Measurements from ENCODE around the gene ST6GALNAC1. TPM values are rescaled to one million over a fixed set of nuclear protein-coding genes. Genes with fewer than 3 reads are reported as not detected.

ST6GALNAC1 gene
- total and polyA plus RNA-seq, 2 of the 13 experiments (the other 11 are each of a cell fraction or from before 2014, with no cell fraction given), result not detected

DNA sequence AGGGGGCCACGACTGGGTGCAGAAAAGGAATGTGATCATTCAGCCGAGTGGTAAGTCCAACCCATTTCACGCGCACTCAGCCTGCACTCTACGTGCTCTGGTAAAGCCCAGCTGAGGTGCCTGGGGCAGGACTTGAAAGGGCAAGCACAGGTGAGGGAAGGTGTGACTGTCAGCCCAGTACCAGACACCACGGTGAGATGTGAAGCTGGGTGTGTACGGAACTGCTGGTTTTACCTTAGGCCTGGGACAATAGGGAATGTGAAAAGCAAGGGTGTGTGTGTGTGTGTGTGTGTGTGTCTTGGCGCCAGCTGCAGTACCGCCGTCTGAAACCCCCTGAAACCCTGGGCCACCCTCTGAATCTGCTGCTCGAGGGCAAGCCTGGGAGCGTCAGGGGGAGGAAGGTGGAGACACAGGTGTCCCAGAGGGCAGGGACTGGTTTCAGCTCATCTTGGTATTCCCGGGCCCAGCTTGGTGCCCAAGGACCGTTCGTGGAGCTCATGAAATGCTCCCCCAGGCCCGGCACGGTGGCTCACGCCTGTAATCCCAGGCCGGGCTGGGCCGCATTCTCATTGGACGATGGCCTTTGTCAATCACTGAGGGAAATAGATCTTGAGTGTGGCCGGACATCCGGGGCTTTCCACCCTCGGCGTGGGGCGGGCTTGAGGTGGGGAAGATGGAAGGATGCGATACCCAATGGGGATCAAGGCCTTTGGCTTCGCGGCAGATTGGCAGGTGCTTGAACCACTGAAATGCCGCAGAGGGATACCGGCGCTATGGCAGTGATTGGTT lies 27.8 kb upstream of the ST6GALNAC1 start (continued):
- TF ChIP-seq, protein P1, sequence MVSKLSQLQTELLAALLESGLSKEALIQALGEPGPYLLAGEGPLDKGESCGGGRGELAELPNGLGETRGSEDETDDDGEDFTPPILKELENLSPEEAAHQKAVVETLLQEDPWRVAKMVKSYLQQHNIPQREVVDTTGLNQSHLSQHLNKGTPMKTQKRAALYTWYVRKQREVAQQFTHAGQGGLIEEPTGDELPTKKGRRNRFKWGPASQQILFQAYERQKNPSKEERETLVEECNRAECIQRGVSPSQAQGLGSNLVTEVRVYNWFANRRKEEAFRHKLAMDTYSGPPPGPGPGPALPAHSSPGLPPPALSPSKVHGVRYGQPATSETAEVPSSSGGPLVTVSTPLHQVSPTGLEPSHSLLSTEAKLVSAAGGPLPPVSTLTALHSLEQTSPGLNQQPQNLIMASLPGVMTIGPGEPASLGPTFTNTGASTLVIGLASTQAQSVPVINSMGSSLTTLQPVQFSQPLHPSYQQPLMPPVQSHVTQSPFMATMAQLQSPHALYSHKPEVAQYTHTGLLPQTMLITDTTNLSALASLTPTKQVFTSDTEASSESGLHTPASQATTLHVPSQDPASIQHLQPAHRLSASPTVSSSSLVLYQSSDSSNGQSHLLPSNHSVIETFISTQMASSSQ (IDR thresholded peaks at IDR 0.05; ENCODE audit: low read depth), result no peak
- TF ChIP-seq, protein P1 (CRISPR knock-in tag; IDR thresholded peaks at IDR 0.05; ENCODE audit: borderline replicate concordance), result no peak
- TF ChIP-seq ZNF749 (CRISPR knock-in tag; IDR thresholded peaks at IDR 0.05; ENCODE audit: borderline replicate concordance), result peak; percentile 65; the same call in 1 of the 2 replicates
- TF ChIP-seq ZNF354B (CRISPR knock-in tag; IDR thresholded peaks at IDR 0.05), result peak; percentile 88; the same call in 1 of the 2 replicates
- TF ChIP-seq, protein P2, sequence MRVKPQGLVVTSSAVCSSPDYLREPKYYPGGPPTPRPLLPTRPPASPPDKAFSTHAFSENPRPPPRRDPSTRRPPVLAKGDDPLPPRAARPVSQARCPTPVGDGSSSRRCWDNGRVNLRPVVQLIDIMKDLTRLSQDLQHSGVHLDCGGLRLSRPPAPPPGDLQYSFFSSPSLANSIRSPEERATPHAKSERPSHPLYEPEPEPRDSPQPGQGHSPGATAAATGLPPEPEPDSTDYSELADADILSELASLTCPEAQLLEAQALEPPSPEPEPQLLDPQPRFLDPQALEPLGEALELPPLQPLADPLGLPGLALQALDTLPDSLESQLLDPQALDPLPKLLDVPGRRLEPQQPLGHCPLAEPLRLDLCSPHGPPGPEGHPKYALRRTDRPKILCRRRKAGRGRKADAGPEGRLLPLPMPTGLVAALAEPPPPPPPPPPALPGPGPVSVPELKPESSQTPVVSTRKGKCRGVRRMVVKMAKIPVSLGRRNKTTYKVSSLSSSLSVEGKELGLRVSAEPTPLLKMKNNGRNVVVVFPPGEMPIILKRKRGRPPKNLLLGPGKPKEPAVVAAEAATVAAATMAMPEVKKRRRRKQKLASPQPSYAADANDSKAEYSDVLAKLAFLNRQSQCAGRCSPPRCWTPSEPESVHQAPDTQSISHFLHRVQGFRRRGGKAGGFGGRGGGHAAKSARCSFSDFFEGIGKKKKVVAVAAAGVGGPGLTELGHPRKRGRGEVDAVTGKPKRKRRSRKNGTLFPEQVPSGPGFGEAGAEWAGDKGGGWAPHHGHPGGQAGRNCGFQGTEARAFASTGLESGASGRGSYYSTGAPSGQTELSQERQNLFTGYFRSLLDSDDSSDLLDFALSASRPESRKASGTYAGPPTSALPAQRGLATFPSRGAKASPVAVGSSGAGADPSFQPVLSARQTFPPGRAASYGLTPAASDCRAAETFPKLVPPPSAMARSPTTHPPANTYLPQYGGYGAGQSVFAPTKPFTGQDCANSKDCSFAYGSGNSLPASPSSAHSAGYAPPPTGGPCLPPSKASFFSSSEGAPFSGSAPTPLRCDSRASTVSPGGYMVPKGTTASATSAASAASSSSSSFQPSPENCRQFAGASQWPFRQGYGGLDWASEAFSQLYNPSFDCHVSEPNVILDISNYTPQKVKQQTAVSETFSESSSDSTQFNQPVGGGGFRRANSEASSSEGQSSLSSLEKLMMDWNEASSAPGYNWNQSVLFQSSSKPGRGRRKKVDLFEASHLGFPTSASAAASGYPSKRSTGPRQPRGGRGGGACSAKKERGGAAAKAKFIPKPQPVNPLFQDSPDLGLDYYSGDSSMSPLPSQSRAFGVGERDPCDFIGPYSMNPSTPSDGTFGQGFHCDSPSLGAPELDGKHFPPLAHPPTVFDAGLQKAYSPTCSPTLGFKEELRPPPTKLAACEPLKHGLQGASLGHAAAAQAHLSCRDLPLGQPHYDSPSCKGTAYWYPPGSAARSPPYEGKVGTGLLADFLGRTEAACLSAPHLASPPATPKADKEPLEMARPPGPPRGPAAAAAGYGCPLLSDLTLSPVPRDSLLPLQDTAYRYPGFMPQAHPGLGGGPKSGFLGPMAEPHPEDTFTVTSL (CRISPR knock-in tag; IDR thresholded peaks at IDR 0.05; ENCODE audit: borderline replicate concordance), result peak; percentile 29; the same call in 1 of the 2 replicates
- no peak for TF ChIP-seq ZNF567 (CRISPR knock-in tag; IDR thresholded peaks at IDR 0.05; ENCODE audit: borderline replicate concordance)
- TF ChIP-seq ZNF781 (CRISPR knock-in tag; IDR thresholded peaks at IDR 0.05; ENCODE audit: borderline replicate concordance, not compliant biosample characterization), result peak; percentile 29
- TF ChIP-seq HNRNPK (IDR thresholded peaks at IDR 0.05; ENCODE audit: low read depth, low read length, poor library complexity, severe bottlenecking), result no peak
- no peak for TF ChIP-seq IKZF1 (IDR thresholded peaks at IDR 0.05)
- no peak for TF ChIP-seq ZNF530 (CRISPR knock-in tag; IDR thresholded peaks at IDR 0.05; ENCODE audit: low read depth)
- no peak for TF ChIP-seq JUND (CRISPR knock-in tag; IDR thresholded peaks at IDR 0.05)
- TF ChIP-seq ZNF101 (CRISPR knock-in tag; IDR thresholded peaks at IDR 0.05; ENCODE audit: borderline replicate concordance, low read depth), result no peak
- TF ChIP-seq NPAS2 (CRISPR knock-in tag; IDR thresholded peaks at IDR 0.05; ENCODE audit: borderline replicate concordance), result no peak; the same call in 1 of the 2 replicates
- no peak for TF ChIP-seq ZFP82 (CRISPR knock-in tag; IDR thresholded peaks at IDR 0.05; ENCODE audit: borderline replicate concordance)
- TF ChIP-seq, protein P3, sequence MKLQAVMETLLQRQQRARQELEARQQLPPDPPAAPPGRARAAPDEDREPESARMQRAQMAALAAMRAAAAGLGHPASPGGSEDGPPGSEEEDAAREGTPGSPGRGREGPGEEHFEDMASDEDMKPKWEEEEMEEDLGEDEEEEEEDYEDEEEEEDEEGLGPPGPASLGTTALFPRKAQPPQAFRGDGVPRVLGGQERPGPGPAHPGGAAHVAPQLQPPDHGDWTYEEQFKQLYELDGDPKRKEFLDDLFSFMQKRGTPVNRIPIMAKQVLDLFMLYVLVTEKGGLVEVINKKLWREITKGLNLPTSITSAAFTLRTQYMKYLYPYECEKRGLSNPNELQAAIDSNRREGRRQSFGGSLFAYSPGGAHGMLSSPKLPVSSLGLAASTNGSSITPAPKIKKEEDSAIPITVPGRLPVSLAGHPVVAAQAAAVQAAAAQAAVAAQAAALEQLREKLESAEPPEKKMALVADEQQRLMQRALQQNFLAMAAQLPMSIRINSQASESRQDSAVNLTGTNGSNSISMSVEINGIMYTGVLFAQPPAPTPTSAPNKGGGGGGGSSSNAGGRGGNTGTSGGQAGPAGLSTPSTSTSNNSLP (IDR thresholded peaks at IDR 0.05; ENCODE audit: low read depth, low read length), result peak; percentile 7; the same call in 1 of the 2 replicates

Data from HepG2 (cell line).